Choroid plexus epithelial cell (primary cell): ENCODE measurements around the gene HESX1.

Source experiments
- DNase-seq: peaks from one replicate; pipeline ENCODE4 v3.0.0-alpha.2; 2010; ENCODE audit warnings: low read depth
- H3K4me3 ChIP-seq: 2 replicates; pipeline ENCODE4 v1.5.1; 2011; ENCODE audit warnings: low read depth, mild to moderate bottlenecking, control low read depth, low read length, moderate library complexity
- TF ChIP-seq, protein P1 (sequence below): conservative IDR thresholded peaks from 2 replicates; pipeline ENCODE4 v1.5.1; 2011; ENCODE audit warnings: low read depth, mild to moderate bottlenecking, control low read depth, inconsistent platforms, low read length, moderate library complexity

HESX1 gene

GRCh38 chr3:57227204-57227929, 27.6 kb upstream of the HESX1 start, which contains the start of gene APPL1:
Gene APPL1 (plus strand): TSS chr3:57227729. CDS start chr3:57227884, 155 bp downstream.
- H3K4me3 ChIP-seq: peak within 1 kb of the TSS; percentile 86
- peak; percentile 92 for DNase-seq
- TF ChIP-seq, protein P1, sequence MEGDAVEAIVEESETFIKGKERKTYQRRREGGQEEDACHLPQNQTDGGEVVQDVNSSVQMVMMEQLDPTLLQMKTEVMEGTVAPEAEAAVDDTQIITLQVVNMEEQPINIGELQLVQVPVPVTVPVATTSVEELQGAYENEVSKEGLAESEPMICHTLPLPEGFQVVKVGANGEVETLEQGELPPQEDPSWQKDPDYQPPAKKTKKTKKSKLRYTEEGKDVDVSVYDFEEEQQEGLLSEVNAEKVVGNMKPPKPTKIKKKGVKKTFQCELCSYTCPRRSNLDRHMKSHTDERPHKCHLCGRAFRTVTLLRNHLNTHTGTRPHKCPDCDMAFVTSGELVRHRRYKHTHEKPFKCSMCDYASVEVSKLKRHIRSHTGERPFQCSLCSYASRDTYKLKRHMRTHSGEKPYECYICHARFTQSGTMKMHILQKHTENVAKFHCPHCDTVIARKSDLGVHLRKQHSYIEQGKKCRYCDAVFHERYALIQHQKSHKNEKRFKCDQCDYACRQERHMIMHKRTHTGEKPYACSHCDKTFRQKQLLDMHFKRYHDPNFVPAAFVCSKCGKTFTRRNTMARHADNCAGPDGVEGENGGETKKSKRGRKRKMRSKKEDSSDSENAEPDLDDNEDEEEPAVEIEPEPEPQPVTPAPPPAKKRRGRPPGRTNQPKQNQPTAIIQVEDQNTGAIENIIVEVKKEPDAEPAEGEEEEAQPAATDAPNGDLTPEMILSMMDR: no peak

- DNase-seq: no peak
- TF ChIP-seq, protein P1: no peak
- no peak overlapping the region for H3K4me3 ChIP-seq
These were observed 26.4 kb upstream of the HESX1 start for GRCh38 chr3:57226176-57226575.

DNA sequence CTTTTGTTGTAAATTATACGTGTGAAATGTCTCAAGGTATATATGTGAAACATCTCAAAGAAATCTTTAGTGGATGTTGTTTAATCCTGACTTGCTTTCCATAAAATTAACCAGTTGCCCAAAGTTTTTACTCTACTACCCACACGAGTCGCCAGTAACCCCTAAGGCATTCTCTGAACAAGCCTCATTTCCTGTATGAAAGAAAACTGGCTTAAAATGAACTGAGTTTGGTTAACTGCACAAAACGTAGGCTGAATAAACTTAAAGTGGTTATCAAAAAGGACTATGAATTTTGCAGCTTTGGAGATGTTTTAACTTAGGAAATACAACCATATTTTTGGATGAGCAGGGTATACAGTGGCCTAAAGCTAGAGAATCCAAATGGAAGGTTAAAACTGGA, 25.1 kb upstream of the HESX1 start:
- H3K4me3 ChIP-seq: no peak overlapping the region
- TF ChIP-seq, protein P1: no peak
- no peak for DNase-seq

- peak; percentile 61 for DNase-seq
- TF ChIP-seq, protein P1: peak; percentile 45
- H3K4me3 ChIP-seq: no peak overlapping the region
These were observed 22.1 kb upstream of the HESX1 start for GRCh38 chr3:57221883-57222282.

- DNase-seq: no peak
- no peak overlapping the region for H3K4me3 ChIP-seq
- TF ChIP-seq, protein P1: no peak
These were observed 6.6 kb upstream of the HESX1 start for GRCh38 chr3:57206423-57206822.

GRCh38 chr3:57194641-57195040, 5.1 kb downstream of the HESX1 start:
- no peak overlapping the region for H3K4me3 ChIP-seq
- TF ChIP-seq, protein P1: no peak
- DNase-seq: no peak

GRCh38 chr3:57192028-57192427, 7.8 kb downstream of the HESX1 start:
- TF ChIP-seq, protein P1: no peak
- no peak for DNase-seq
- no peak overlapping the region for H3K4me3 ChIP-seq
